PC-9 (cell line): Measurements from ENCODE around the gene DYNC1H1. TPM values are rescaled to one million over a fixed set of nuclear protein-coding genes. Genes with fewer than 3 reads are reported as not detected.

Source experiments
- BruUV-seq: library from RNA; stranded (reverse); fragments of 400-500 nt; replicated peaks from 2 replicates; lab custom pipeline; 2021; lab: Mats Ljungman, UMichigan
- CTCF ChIA-PET: fragments of 300-600 bp; sonication (Branson Sonifier 250); formaldehyde crosslinking; loops from one replicate; lab custom pipeline; 2022; ENCODE audit warnings: antibody characterized with exemption; lab: Charles Lee
- POLR2A ChIA-PET: fragments of 300-600 bp; sonication (Branson Sonifier 250); formaldehyde crosslinking; loops from one replicate; lab custom pipeline; 2022; ENCODE audit warnings: antibody characterized with exemption; ENCODE audit not compliant: unreplicated experiment; lab: Charles Lee
- DNase-seq, 2 experiments: peaks; one replicate each; pipeline versions ENCODE4 v3.0.0 to v3.0.0-alpha.2; 2015 to 2022; ENCODE audit warnings: mixed read lengths in 1 of 2
- H2AFZ ChIP-seq: fragments of 200-600 bp; sonication (generic); 2 replicates; pipeline ENCODE4 v1.8.1; 2017; ENCODE audit warnings: antibody characterized with exemption
- H3F3A ChIP-seq: fragments of 200-600 bp; sonication (generic); 2 replicates; pipeline ENCODE4 v1.8.1; 2017; ENCODE audit warnings: antibody characterized with exemption, mild to moderate bottlenecking, low read depth; ENCODE audit not compliant: insufficient read depth
- H3K27ac ChIP-seq: fragments of 200-600 bp; sonication (generic); 2 replicates; pipeline ENCODE4 v1.6.1; 2016; ENCODE audit warnings: mixed run types
- H3K27me3 ChIP-seq: fragments of 200-600 bp; sonication (generic); 2 replicates; pipeline ENCODE4 v1.6.1; 2016; ENCODE audit warnings: low read depth, mixed run types; ENCODE audit not compliant: insufficient read depth
- H3K36me3 ChIP-seq: fragments of 200-600 bp; sonication (generic); 2 replicates; pipeline ENCODE4 v1.6.1; 2016; ENCODE audit warnings: low read depth, mixed run types
- H3K4me1 ChIP-seq: fragments of 200-600 bp; sonication (generic); replicated peaks from 2 replicates; pipeline ENCODE4 v1.6.1; 2016; ENCODE audit warnings: mixed run types; ENCODE audit not compliant: insufficient read depth
- H3K4me2 ChIP-seq: fragments of 200-600 bp; sonication (generic); 2 replicates; pipeline ENCODE4 v1.6.1; 2017; ENCODE audit warnings: mixed run types
- H3K4me3 ChIP-seq: fragments of 200-600 bp; sonication (generic); 2 replicates; pipeline ENCODE4 v1.6.1; 2016; ENCODE audit warnings: mixed run types
- H3K79me2 ChIP-seq: fragments of 200-600 bp; sonication (generic); 2 replicates; pipeline ENCODE4 v1.6.1; 2017; ENCODE audit warnings: low read depth, mixed run types
- H3K9me2 ChIP-seq: fragments of 200-600 bp; sonication (generic); 2 replicates; pipeline ENCODE4 v1.8.1; 2017; ENCODE audit warnings: mild to moderate bottlenecking; ENCODE audit not compliant: insufficient read depth
- H3K9me3 ChIP-seq: fragments of 200-600 bp; sonication (generic); 2 replicates; pipeline ENCODE4 v1.8.1; 2016; ENCODE audit warnings: low read depth; ENCODE audit not compliant: insufficient read depth
- H4K20me1 ChIP-seq: fragments of 200-600 bp; sonication (generic); 2 replicates; pipeline ENCODE4 v1.8.1; 2017; ENCODE audit not compliant: insufficient read depth
- CTCF ChIP-seq: fragments of 200-600 bp; sonication (generic); conservative IDR thresholded peaks from 2 replicates; pipeline ENCODE4 v1.6.1; 2017; ENCODE audit warnings: mixed run types, antibody characterized with exemption, mild to moderate bottlenecking, moderate library complexity
- EZH2 ChIP-seq: fragments of 200-600 bp; sonication (generic); IDR thresholded peaks from 2 replicates; pipeline ENCODE4 v1.8.0; 2017; ENCODE audit warnings: antibody characterized with exemption, low read depth
- intact Hi-C: fragments of 100-400 bp; cut with micrococcal nuclease; formaldehyde crosslinking; loops from one replicate; pipeline ENCODE4 v1.10.0; 2022; ENCODE audit not compliant: unreplicated experiment
- total RNA-seq: library from RNA; stranded (reverse); gene quantifications from 2 replicates; pipeline ENCODE4 v1.2.3, GENCODE V29; 2021

DYNC1H1 gene
- total RNA-seq, 1 experiment from 2014 or later: 1,268 TPM

GRCh38 chr14:102094101-102094500 lies 129.7 kb downstream of the DYNC1H1 start:
- intact Hi-C loops: no loop called here
- CTCF ChIA-PET: no interaction called here
- H3K27me3 ChIP-seq: no peaks in the 10 kb centered on the region

GRCh38 chr14:102095231-102095870 lies 131.0 kb downstream of the DYNC1H1 start:
- Histone ChIP-seq H3K4me2 (peak overlapping the region; percentile 70), H3K79me2 (no peaks in the 10 kb centered on the region), H3K36me3 (no peaks in the 10 kb centered on the region), H3K27ac (no peak overlapping the region), H3F3A (peaks cover 31% of the 10 kb centered on the region), H3K4me3 (no peak overlapping the region), H3K9me2 (no peaks in the 10 kb centered on the region), H3K9me3 (no peaks in the 10 kb centered on the region), H3K27me3 (no peaks in the 10 kb centered on the region), H3K4me1 (peaks cover 43% of the 10 kb centered on the region), H4K20me1 (no peaks in the 10 kb centered on the region), H2AFZ (no peak overlapping the region)
- POLR2A ChIA-PET: interaction anchor here (0.6 to 0.8 kb wide), 2 partner anchors 22 to 76 kb away, joined by 4 to 8 read pairs; no protein-coding TSS in a partner anchor
- intact Hi-C loops: loop anchor here (5.0 kb wide), 4 partner anchors 113 to 388 kb away; no protein-coding TSS in a partner anchor
- TF ChIP-seq EZH2 (no peak), CTCF (no peak)
- no TSS peak for BruUV-seq
- CTCF ChIA-PET: interaction anchor here (0.6 to 2.4 kb wide), 7 partner anchors 24 to 220 kb away, joined by 3 to 21 read pairs (median 4); no protein-coding TSS in a partner anchor
- DNase-seq: no peak

More at GRCh38 chr14:102094101-102094500, 129.7 kb downstream of the DYNC1H1 start:
- Histone ChIP-seq H3K9me3 (no peaks in the 10 kb centered on the region), H3K4me2 (no peak overlapping the region), H3F3A (peaks cover 29% of the 10 kb centered on the region), H3K27ac (no peak overlapping the region), H3K9me2 (no peaks in the 10 kb centered on the region), H4K20me1 (no peaks in the 10 kb centered on the region), H3K36me3 (no peaks in the 10 kb centered on the region), H3K79me2 (no peaks in the 10 kb centered on the region), H3K4me1 (peaks cover 40% of the 10 kb centered on the region), H3K4me3 (no peak overlapping the region), H2AFZ (no peak overlapping the region)
- POLR2A ChIA-PET: interaction anchor here (0.6 kb wide), 1 partner anchor 833 kb away, joined by 3 read pairs; no protein-coding TSS in a partner anchor
- no peak for DNase-seq
- no TSS peak for BruUV-seq
- TF ChIP-seq EZH2: no peak
- TF ChIP-seq CTCF: no peak

- Histone ChIP-seq H3K36me3 (no peaks in the 10 kb centered on the region), H3F3A (peaks cover 31% of the 10 kb centered on the region), H4K20me1 (no peaks in the 10 kb centered on the region), H3K4me2 (peak overlapping the region; percentile 70), H3K79me2 (no peaks in the 10 kb centered on the region), H3K27me3 (no peaks in the 10 kb centered on the region), H2AFZ (no peak overlapping the region), H3K9me2 (no peaks in the 10 kb centered on the region), H3K4me1 (peaks cover 43% of the 10 kb centered on the region), H3K4me3 (no peak overlapping the region), H3K9me3 (no peaks in the 10 kb centered on the region), H3K27ac (no peak overlapping the region)
- POLR2A ChIA-PET: interaction anchor here (0.6 to 0.8 kb wide), 3 partner anchors 23 to 197 kb away, joined by 4 to 8 read pairs (median 5); no protein-coding TSS in a partner anchor
- TF ChIP-seq CTCF (no peak), EZH2 (no peak)
- intact Hi-C loops: loop anchor here (1.0 to 5.0 kb wide), 8 partner anchors 8 to 389 kb away; no protein-coding TSS in a partner anchor
- CTCF ChIA-PET: interaction anchor here (0.5 to 2.4 kb wide), 14 partner anchors 8 to 1148 kb away, joined by 3 to 21 read pairs (median 4); no protein-coding TSS in a partner anchor
- DNase-seq: peak in 1 of 2 experiments; percentile 39
- BruUV-seq: no TSS peak
Observed at GRCh38 chr14:102095871-102096568, 131.6 kb downstream of the DYNC1H1 start.
